Measurements from ENCODE around the gene KLRF1.

The KLRF1 gene

GRCh38 chr12:9869307-9870161 lies 42.3 kb downstream of the KLRF1 start, which contains the start of gene CLEC2B:
Gene CLEC2B, minus strand, starts transcription at chr12:9869354.
- Histone ChIP-seq H4K20me1 (ENCODE audit: insufficient read depth, low read length) (no peaks in the 10 kb centered on the region), H3K36me3 (replicated peaks; ENCODE audit: insufficient read depth, low read length) (no peaks in the 10 kb centered on the region), H3K27me3 (replicated peaks; ENCODE audit: insufficient read depth, low read length) (no peaks in the 10 kb centered on the region), H3F3A (ENCODE audit: insufficient read depth, low read length) (peaks cover 10% of the 10 kb centered on the region; the same call in 1 of the 2 replicates), H3K9me3 (replicated peaks; ENCODE audit: insufficient read depth, low read length) (no peaks in the 10 kb centered on the region), H3K79me2 (ENCODE audit: low read length) (no peaks in the 10 kb centered on the region), H3K27ac (ENCODE audit: low read length) (peak within 1 kb of the TSS; percentile 41; the same call in 1 of the 2 replicates), H3K9me2 (replicated peaks; ENCODE audit: insufficient read depth, low read length) (no peaks in the 10 kb centered on the region), H3K4me1 (ENCODE audit: low read length) (peaks cover 9% of the 10 kb centered on the region; the same call in 1 of the 2 replicates), H2AFZ (ENCODE audit: low read length) (peak within 1 kb of the TSS; percentile 96), H3K4me2 (ENCODE audit: low read depth, low read length) (peak within 1 kb of the TSS; percentile 76), H3K4me3 (ENCODE audit: low read length) (peak within 1 kb of the TSS; percentile 70), H3K9ac (ENCODE audit: low read length) (peak within 1 kb of the TSS; percentile 52)
- peak; percentile 67 for DNase-seq
- TF ChIP-seq CTCF (IDR thresholded peaks at IDR 0.05; ENCODE audit: low read length): no peak
- no peak for TF ChIP-seq EZH2phosphoT487 (IDR thresholded peaks at IDR 0.05; ENCODE audit: low read length)
- TF ChIP-seq EZH2 (optimal IDR thresholded peaks at IDR 0.05; ENCODE audit: low read depth, low read length): no peak

- no peaks in the 10 kb centered on the region for H3K27me3 ChIP-seq (replicated peaks; ENCODE audit: insufficient read depth, low read length)
- H3K36me3 ChIP-seq (replicated peaks; ENCODE audit: insufficient read depth, low read length): no peaks in the 10 kb centered on the region
- no peaks in the 10 kb centered on the region for H3K9me2 ChIP-seq (replicated peaks; ENCODE audit: insufficient read depth, low read length)
- peak overlapping the region; percentile 76 for H3K4me2 ChIP-seq (ENCODE audit: low read depth, low read length)
- H3K4me3 ChIP-seq (ENCODE audit: low read length): peak overlapping the region; percentile 70
- peak overlapping the region; percentile 52; the same call in 1 of the 2 replicates for H3K9ac ChIP-seq (ENCODE audit: low read length)
- no peaks in the 10 kb centered on the region for H3K79me2 ChIP-seq (ENCODE audit: low read length)
- no peak for TF ChIP-seq CTCF (IDR thresholded peaks at IDR 0.05; ENCODE audit: low read length)
- no peak for TF ChIP-seq EZH2 (optimal IDR thresholded peaks at IDR 0.05; ENCODE audit: low read depth, low read length)
- no peak for TF ChIP-seq EZH2phosphoT487 (IDR thresholded peaks at IDR 0.05; ENCODE audit: low read length)
- H2AFZ ChIP-seq (ENCODE audit: low read length): peak overlapping the region; percentile 96
- peaks cover 10% of the 10 kb centered on the region; the same call in 1 of the 2 replicates for H3F3A ChIP-seq (ENCODE audit: insufficient read depth, low read length)
- no peak for DNase-seq
- no peaks in the 10 kb centered on the region for H3K9me3 ChIP-seq (replicated peaks; ENCODE audit: insufficient read depth, low read length)
- H3K27ac ChIP-seq (ENCODE audit: low read length): no peak overlapping the region
- H3K4me1 ChIP-seq (ENCODE audit: low read length): peaks cover 7% of the 10 kb centered on the region; the same call in 1 of the 2 replicates
- H4K20me1 ChIP-seq (ENCODE audit: insufficient read depth, low read length): no peaks in the 10 kb centered on the region
Observed at GRCh38 chr12:9870286-9870866, 43.1 kb downstream of the KLRF1 start.

- no peaks in the 10 kb centered on the region for H3K9me2 ChIP-seq (replicated peaks; ENCODE audit: insufficient read depth, low read length)
- no peak overlapping the region for H2AFZ ChIP-seq (ENCODE audit: low read length)
- H3K79me2 ChIP-seq (ENCODE audit: low read length): no peaks in the 10 kb centered on the region
- no peak overlapping the region for H3K4me2 ChIP-seq (ENCODE audit: low read depth, low read length)
- no peaks in the 10 kb centered on the region for H3K27me3 ChIP-seq (replicated peaks; ENCODE audit: insufficient read depth, low read length)
- no peaks in the 10 kb centered on the region for H3K36me3 ChIP-seq (replicated peaks; ENCODE audit: insufficient read depth, low read length)
- H3K27ac ChIP-seq (ENCODE audit: low read length): no peak overlapping the region
- no peaks in the 10 kb centered on the region for H3K9me3 ChIP-seq (replicated peaks; ENCODE audit: insufficient read depth, low read length)
- H3F3A ChIP-seq (ENCODE audit: insufficient read depth, low read length): peaks cover 10% of the 10 kb centered on the region; the same call in 1 of the 2 replicates
- H3K4me3 ChIP-seq (ENCODE audit: low read length): no peak overlapping the region
- H4K20me1 ChIP-seq (ENCODE audit: insufficient read depth, low read length): no peaks in the 10 kb centered on the region
- TF ChIP-seq EZH2 (optimal IDR thresholded peaks at IDR 0.05; ENCODE audit: low read depth, low read length): no peak
- no peak for TF ChIP-seq CTCF (IDR thresholded peaks at IDR 0.05; ENCODE audit: low read length)
- no peak for TF ChIP-seq EZH2phosphoT487 (IDR thresholded peaks at IDR 0.05; ENCODE audit: low read length)
- H3K9ac ChIP-seq (ENCODE audit: low read length): no peak overlapping the region
- 0 out of 2 replicates have a peak, but pooled peaks cover 4% of the 10 kb centered on the region for H3K4me1 ChIP-seq (ENCODE audit: low read length)
- DNase-seq: no peak
Observed at GRCh38 chr12:9872162-9872561, 44.9 kb downstream of the KLRF1 start.
